ENCODE results near the gene DDA1. TPM values are rescaled to one million over a fixed set of nuclear protein-coding genes. Genes with fewer than 3 reads are reported as not detected.

DDA1 gene
- total RNA-seq, 1 experiment from 2014 or later: 42.8 TPM

- TF ChIP-seq MXD4 (CRISPR knock-in tag; IDR thresholded peaks at IDR 0.05; ENCODE audit: borderline replicate concordance) (no peak), USF1 (CRISPR knock-in tag; IDR thresholded peaks at IDR 0.05) (peak; percentile 90), USF2 (CRISPR knock-in tag; IDR thresholded peaks at IDR 0.05) (peak; percentile 92), ZSCAN18 (CRISPR knock-in tag; IDR thresholded peaks at IDR 0.05) (no peak), AFF4 (CRISPR knock-in tag; IDR thresholded peaks at IDR 0.05; ENCODE audit: borderline replicate concordance) (no peak), FOXK1 (CRISPR knock-in tag; IDR thresholded peaks at IDR 0.05) (peak; percentile 82), SP1 (CRISPR knock-in tag; conservative IDR thresholded peaks at IDR 0.05) (peak; percentile 99), ZNF317 (CRISPR knock-in tag; IDR thresholded peaks at IDR 0.05; ENCODE audit: borderline replicate concordance, low read depth) (no peak), EMX1 (CRISPR knock-in tag; IDR thresholded peaks at IDR 0.05) (no peak), ATF6 (CRISPR knock-in tag; IDR thresholded peaks at IDR 0.05) (no peak), CTCF (IDR thresholded peaks at IDR 0.05) (0 out of 2 replicates have a peak, but pooled peaks have one; percentile 21), ARID4B (CRISPR knock-in tag; IDR thresholded peaks at IDR 0.05; ENCODE audit: borderline replicate concordance) (no peak; the same call in 1 of the 2 replicates), E2F4 (CRISPR knock-in tag; IDR thresholded peaks at IDR 0.05; ENCODE audit: borderline replicate concordance, low read depth) (no peak), MYBL2 (CRISPR knock-in tag; IDR thresholded peaks at IDR 0.05) (0 out of 2 replicates have a peak, but pooled peaks have one; percentile 72), ELF4 (CRISPR knock-in tag; IDR thresholded peaks at IDR 0.05; ENCODE audit: low read depth) (no peak), FOXP1 (CRISPR knock-in tag; IDR thresholded peaks at IDR 0.05; ENCODE audit: borderline replicate concordance) (peak; percentile 34; the same call in 1 of the 2 replicates), FOXP4 (CRISPR knock-in tag; IDR thresholded peaks at IDR 0.05) (no peak), CREB1 (CRISPR knock-in tag; IDR thresholded peaks at IDR 0.05) (peak; percentile 46; the same call in 1 of the 2 replicates)
Measured at GRCh38 chr19:17303167-17303939, 6.0 kb upstream of the DDA1 start, which contains the start of gene ABHD8 (continued).
